ENCODE data around the gene CNTNAP2.

GRCh38 chr7:148104924-148105323 is 1988.3 kb downstream of the CNTNAP2 start:
- TF ChIP-seq, protein P1, sequence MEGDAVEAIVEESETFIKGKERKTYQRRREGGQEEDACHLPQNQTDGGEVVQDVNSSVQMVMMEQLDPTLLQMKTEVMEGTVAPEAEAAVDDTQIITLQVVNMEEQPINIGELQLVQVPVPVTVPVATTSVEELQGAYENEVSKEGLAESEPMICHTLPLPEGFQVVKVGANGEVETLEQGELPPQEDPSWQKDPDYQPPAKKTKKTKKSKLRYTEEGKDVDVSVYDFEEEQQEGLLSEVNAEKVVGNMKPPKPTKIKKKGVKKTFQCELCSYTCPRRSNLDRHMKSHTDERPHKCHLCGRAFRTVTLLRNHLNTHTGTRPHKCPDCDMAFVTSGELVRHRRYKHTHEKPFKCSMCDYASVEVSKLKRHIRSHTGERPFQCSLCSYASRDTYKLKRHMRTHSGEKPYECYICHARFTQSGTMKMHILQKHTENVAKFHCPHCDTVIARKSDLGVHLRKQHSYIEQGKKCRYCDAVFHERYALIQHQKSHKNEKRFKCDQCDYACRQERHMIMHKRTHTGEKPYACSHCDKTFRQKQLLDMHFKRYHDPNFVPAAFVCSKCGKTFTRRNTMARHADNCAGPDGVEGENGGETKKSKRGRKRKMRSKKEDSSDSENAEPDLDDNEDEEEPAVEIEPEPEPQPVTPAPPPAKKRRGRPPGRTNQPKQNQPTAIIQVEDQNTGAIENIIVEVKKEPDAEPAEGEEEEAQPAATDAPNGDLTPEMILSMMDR (IDR thresholded peaks at IDR 0.05), result no peak
- TF ChIP-seq POLR2A (IDR thresholded peaks at IDR 0.05), result no peak

Data from lower leg skin (tissue), 3 donors.